Epithelial cell of proximal tubule (primary cell): ENCODE measurements around the gene GSE1. TPM values are rescaled to one million over a fixed set of nuclear protein-coding genes. Genes with fewer than 3 reads are reported as not detected.

Experiments
- DNase-seq: peaks from one replicate; pipeline ENCODE4 v3.0.0-alpha.2; 2011; ENCODE audit warnings: low read depth
- H3K4me3 ChIP-seq: 2 replicates; pipeline ENCODE4 v1.5.1; 2011; ENCODE audit warnings: low read depth, mild to moderate bottlenecking, low read length
- CTCF ChIP-seq: conservative IDR thresholded peaks from 2 replicates; pipeline ENCODE4 v1.5.1; 2012; ENCODE audit warnings: low read depth, mild to moderate bottlenecking, low read length
- total RNA-seq: library from RNA; depleted of rRNA; stranded (reverse); fragments of >200 nt; gene quantifications from 2 replicates; pipeline ENCODE4 v1.2.3, GENCODE V29; 2015

The GSE1 gene
- total RNA-seq, 1 donor from 2014 or later = 41.9 TPM

- DNase-seq = no peak
- no peak for TF ChIP-seq CTCF
- no peak overlapping the region for H3K4me3 ChIP-seq
Measured at GRCh38 chr16:85626191-85626981, 13.3 kb downstream of the GSE1 start.

- DNase-seq = no peak
- no peak for TF ChIP-seq CTCF
- no peak overlapping the region for H3K4me3 ChIP-seq
Measured at GRCh38 chr16:85627089-85627488, 14.0 kb downstream of the GSE1 start.

GRCh38 chr16:85627526-85628264, 14.6 kb downstream of the GSE1 start:
- no peak for TF ChIP-seq CTCF
- DNase-seq = no peak
- no peak overlapping the region for H3K4me3 ChIP-seq

GRCh38 chr16:85628265-85628556, 15.1 kb downstream of the GSE1 start:
- H3K4me3 ChIP-seq = no peak overlapping the region
- no peak for DNase-seq
- TF ChIP-seq CTCF = no peak

GRCh38 chr16:85628645-85629044, 15.5 kb downstream of the GSE1 start:
- no peak for DNase-seq
- no peak for TF ChIP-seq CTCF

GRCh38 chr16:85629326-85629725, 16.2 kb downstream of the GSE1 start:
- no peak for DNase-seq
- TF ChIP-seq CTCF = no peak
- H3K4me3 ChIP-seq = no peak overlapping the region

More at GRCh38 chr16:85628645-85629044, 15.5 kb downstream of the GSE1 start:
- no peak overlapping the region for H3K4me3 ChIP-seq

GRCh38 chr16:85629853-85630252, 16.7 kb downstream of the GSE1 start:
- TF ChIP-seq CTCF = no peak
- no peak for DNase-seq
- no peak overlapping the region for H3K4me3 ChIP-seq
